Spleen (tissue), 7 donors: Measurements from ENCODE around the gene ACOX2.

Experiments
- POLR2A ChIP-seq, 3 donors: fragments of 450-650 bp; IDR thresholded peaks; one replicate each; pipeline ENCODE4 v1.5.1; 2017; ENCODE audit warnings: antibody characterized with exemption in 3 of 3, mild to moderate bottlenecking in 1 of 3
- POLR2AphosphoS5 ChIP-seq, 3 donors: sonication (generic); formaldehyde crosslinking; IDR thresholded peaks; one replicate each; pipeline ENCODE4 v1.5.1; 2017; ENCODE audit warnings: antibody characterized with exemption in 3 of 3
- TF ChIP-seq, protein P1 (sequence below), 11 experiments: fragments of 200-600 bp in 7 of 11; fragments of 450-650 bp in 4 of 11; sonication (generic) in 4 of 11; IDR thresholded peaks in 8 of 11; conservative IDR thresholded peaks in 3 of 11; 1 replicate in 7 of 11; 2 replicates in 4 of 11; pipeline versions ENCODE4 v1.4.0 to v1.8.0; 2016 to 2021; ENCODE audit warnings: antibody characterized with exemption in 11 of 11, inconsistent platforms in 4 of 11, mild to moderate bottlenecking in 1 of 11
- donor health status: DM: no; HTN: no; CAD: no; lungs with moderate emphysema.
- donor health status: DM: no; HTN: no; CAD: no.
- donor health status: DM: no; HTN: no; CAD: no.

DNA sequence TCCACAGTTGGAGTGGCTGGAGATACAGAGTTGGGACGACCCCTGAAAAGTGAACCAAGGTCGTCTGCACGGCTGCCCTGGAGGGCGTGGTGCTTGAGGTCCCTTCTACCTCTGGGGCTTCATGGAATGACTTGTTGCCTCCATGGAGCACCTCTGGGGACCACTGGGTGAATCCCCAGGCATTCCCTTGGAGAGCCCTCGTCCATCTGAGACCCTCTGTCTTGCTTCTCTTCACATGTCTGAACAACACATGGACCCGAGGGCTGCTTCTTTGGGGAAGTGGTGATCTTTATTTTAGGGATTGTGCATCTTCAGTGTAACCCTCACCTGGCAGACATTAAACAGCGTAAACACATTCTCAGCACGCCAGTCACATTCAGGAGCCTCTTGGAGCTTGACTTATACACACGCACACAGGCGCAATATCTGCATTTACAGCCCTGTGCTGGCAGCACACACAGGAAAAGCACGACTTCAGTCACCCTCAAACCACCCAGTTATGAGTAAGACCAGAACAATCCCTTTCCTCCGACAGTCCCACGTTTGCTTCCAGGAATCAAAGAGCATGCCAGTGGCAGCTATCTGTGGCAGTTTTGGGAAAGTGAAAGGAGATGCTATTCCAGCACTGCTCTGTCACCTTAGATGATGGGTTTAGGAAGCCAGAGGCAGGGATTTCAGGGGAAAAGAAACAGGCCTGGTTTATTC is 27.6 kb upstream of the ACOX2 start:
- TF ChIP-seq POLR2A (IDR thresholded peaks at IDR 0.05) (no peak), POLR2AphosphoS5 (IDR thresholded peaks at IDR 0.05) (no peak)
- TF ChIP-seq, protein P1, sequence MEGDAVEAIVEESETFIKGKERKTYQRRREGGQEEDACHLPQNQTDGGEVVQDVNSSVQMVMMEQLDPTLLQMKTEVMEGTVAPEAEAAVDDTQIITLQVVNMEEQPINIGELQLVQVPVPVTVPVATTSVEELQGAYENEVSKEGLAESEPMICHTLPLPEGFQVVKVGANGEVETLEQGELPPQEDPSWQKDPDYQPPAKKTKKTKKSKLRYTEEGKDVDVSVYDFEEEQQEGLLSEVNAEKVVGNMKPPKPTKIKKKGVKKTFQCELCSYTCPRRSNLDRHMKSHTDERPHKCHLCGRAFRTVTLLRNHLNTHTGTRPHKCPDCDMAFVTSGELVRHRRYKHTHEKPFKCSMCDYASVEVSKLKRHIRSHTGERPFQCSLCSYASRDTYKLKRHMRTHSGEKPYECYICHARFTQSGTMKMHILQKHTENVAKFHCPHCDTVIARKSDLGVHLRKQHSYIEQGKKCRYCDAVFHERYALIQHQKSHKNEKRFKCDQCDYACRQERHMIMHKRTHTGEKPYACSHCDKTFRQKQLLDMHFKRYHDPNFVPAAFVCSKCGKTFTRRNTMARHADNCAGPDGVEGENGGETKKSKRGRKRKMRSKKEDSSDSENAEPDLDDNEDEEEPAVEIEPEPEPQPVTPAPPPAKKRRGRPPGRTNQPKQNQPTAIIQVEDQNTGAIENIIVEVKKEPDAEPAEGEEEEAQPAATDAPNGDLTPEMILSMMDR (IDR thresholded peaks at IDR 0.05 in 8 of 11, conservative IDR thresholded peaks at IDR 0.05 in 3 of 11), result no peak
